ENCODE data around the gene RAI1. TPM values are rescaled to one million over a fixed set of nuclear protein-coding genes. Genes with fewer than 3 reads are reported as not detected.

RAI1 gene
- total and polyA plus RNA-seq, 2 of the 8 experiments (the other 6 are each of a cell fraction or from before 2014, with no cell fraction given): 0.39 to 1.2 TPM

DNA sequence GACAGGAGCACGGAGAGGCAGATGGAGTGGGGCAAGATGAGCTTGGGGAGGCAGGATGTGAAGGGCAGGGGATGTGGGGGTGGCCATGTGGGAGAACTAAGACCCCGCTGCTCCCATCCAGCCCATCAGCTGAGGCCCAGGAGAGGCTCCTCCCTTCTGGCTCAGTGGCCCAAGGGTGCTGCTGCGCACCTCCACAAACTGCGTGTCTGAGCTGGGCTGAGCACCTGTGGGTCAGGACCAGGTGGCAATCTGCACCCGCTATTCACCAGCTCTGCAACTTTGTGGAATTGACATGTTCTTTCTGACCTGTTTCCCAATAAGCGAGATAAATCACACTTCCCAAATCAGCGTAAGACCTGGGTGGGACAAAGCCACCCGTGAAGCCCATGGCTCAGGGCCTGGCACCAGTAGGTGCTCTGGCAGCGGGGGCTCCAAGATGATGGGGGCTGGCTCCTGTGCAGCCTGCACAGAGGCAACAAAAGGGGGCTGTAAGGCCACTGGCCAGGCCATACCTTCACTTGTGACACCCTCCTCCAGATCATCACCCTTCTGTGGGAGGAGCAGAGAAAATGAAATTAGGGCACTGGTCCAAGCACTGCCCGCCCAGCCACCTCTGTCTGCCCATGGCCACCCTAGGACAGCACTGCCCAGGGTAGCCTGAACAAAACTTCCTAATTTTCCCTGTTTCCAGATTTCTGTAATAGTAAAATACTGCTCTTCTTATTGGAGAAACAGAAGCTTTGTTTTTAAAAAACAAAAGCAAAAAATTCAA is 167.2 kb downstream of the RAI1 start:
- Histone ChIP-seq H3K56ac (replicated peaks; ENCODE audit: insufficient read length, low read depth, low read length) (no peak overlapping the region), H2AFZ (ENCODE audit: low read length) (no peak overlapping the region), H3K27me3 (replicated peaks in 1 of 4; ENCODE audit: control insufficient read depth in 3 of 4, extremely low read depth in 1 of 4, insufficient read depth in 3 of 4, low read length in 3 of 4) (no peaks in the 10 kb centered on the region; a peak in 1 of 7 replicates), H3K18ac (ENCODE audit: extremely low read depth, low read length) (no peak overlapping the region), H3K4me3 (ENCODE audit: extremely low read depth in 1 of 4, insufficient read depth in 2 of 4, low read depth in 3 of 4, low read length in 4 of 4) (no peak overlapping the region), H3K4me2 (ENCODE audit: insufficient read depth in 1 of 2, low read depth in 2 of 2, low read length in 2 of 2) (no peak overlapping the region), H3K14ac (ENCODE audit: insufficient read length) (no peak overlapping the region), H4K8ac (ENCODE audit: extremely low read depth, insufficient read depth, low read length) (peak overlapping the region; percentile 60; the same call in 1 of the 2 replicates), H2BK120ac (replicated peaks; ENCODE audit: low read depth, low read length) (no peak overlapping the region), H3K4me1 (replicated peaks in 1 of 4; ENCODE audit: control insufficient read depth in 3 of 4, insufficient read depth in 4 of 4, low read length in 3 of 4) (peaks cover 0 to 33% (median 21%) of the 10 kb centered on the region in 4 experiments; a peak in 6 of 7 replicates), H4K91ac (replicated peaks; ENCODE audit: insufficient read length, low read length) (peak overlapping the region; percentile 30), H4K20me1 (replicated peaks in 1 of 2; ENCODE audit: control insufficient read depth in 1 of 2, insufficient read depth in 2 of 2, low read length in 2 of 2) (peaks cover 0 to 1% of the 10 kb centered on the region in 2 experiments), H2BK20ac (ENCODE audit: low read length) (0 out of 2 replicates have a peak overlapping the region, but pooled peaks have one; percentile 75), H3K27ac (ENCODE audit: low read depth, low read length) (no peak overlapping the region), H3K9me3 (ENCODE audit: insufficient read depth in 2 of 2, low read depth in 1 of 2, low read length in 1 of 2) (no peaks in the 10 kb centered on the region), H2BK12ac (ENCODE audit: low read depth, low read length) (peak overlapping the region; percentile 77; the same call in 1 of the 2 replicates), H3K79me2 (ENCODE audit: control insufficient read depth in 1 of 2, insufficient read depth in 2 of 2, low read length in 2 of 2) (no peaks in the 10 kb centered on the region), H2BK5ac (ENCODE audit: low read depth, low read length) (no peak overlapping the region), H3K23ac (ENCODE audit: insufficient read length) (no peak overlapping the region), H3K9ac (replicated peaks in 1 of 4; ENCODE audit: extremely low read depth in 1 of 4, low read depth in 3 of 4, low read length in 3 of 4) (no peak overlapping the region; a peak in 1 of 7 replicates), H3K23me2 (ENCODE audit: low read depth, low read length) (no peaks in the 10 kb centered on the region), H2BK15ac (ENCODE audit: low read length) (peak overlapping the region; percentile 89; the same call in 1 of the 2 replicates), H3K4ac (replicated peaks; ENCODE audit: insufficient read length, low read depth, low read length) (peak overlapping the region; percentile 88), H3K79me1 (ENCODE audit: low read depth, low read length) (no peaks in the 10 kb centered on the region), H4K5ac (ENCODE audit: insufficient read length, low read depth, low read length) (no peak overlapping the region), H3K36me3 (ENCODE audit: control insufficient read depth in 2 of 4, insufficient read depth in 4 of 4, low read length in 3 of 4) (no peaks in the 10 kb centered on the region), H2AK5ac (ENCODE audit: low read depth, low read length) (peak overlapping the region; percentile 44; the same call in 1 of the 2 replicates)
- FAIRE-seq (no peak), DNase-seq (ENCODE audit: low read depth in 1 of 2, low spot score in 2 of 2) (no peak)
- 91% methylated on average over 10 of the region's 10 CpGs; no CpG with 5 or more reads in 1 of the 2 experiments for WGBS, 2 experiments (ENCODE audit: extremely low coverage in 1 of 2, insufficient coverage in 1 of 2, insufficient read length in 1 of 2, insufficient replicate concordance in 2 of 2, low coverage in 1 of 2, low lambda C conversion rate in 2 of 2, missing lambda C conversion rate in 1 of 2)
- CTCF ChIA-PET (ENCODE audit: partially characterized antibody): interaction anchor here (0.9 to 5.9 kb wide), 15 partner anchors 9 to 119 kb away, joined by 3 to 44 read pairs (median 4); partner anchors contain the start of gene SREBF1
- POLR2A ChIA-PET (ENCODE audit: partially characterized antibody): interaction anchor here (1.6 to 7.6 kb wide), 5 partner anchors 8 to 21 kb away, joined by 3 to 63 read pairs (median 9); partner anchors contain the start of gene SREBF1
- no peak for TF ChIP-seq TAF7 (optimal IDR thresholded peaks at IDR 0.05; ENCODE audit: borderline replicate concordance, low read depth, low read length)
- TF ChIP-seq SIRT6 (IDR thresholded peaks at IDR 0.05; ENCODE audit: low read length): no peak
- TF ChIP-seq CTCF (IDR thresholded peaks at IDR 0.05; ENCODE audit: control extremely low read depth in 1 of 3, insufficient read depth in 1 of 3, low read depth in 1 of 3, low read length in 3 of 3): no peak
- TF ChIP-seq HDAC6 (IDR thresholded peaks at IDR 0.05; ENCODE audit: low read depth, low read length): no peak
- no peak for TF ChIP-seq POU5F1 (IDR thresholded peaks at IDR 0.05; ENCODE audit: low read depth, low read length)
- TF ChIP-seq BCL11A (IDR thresholded peaks at IDR 0.05; ENCODE audit: low read depth in 2 of 2, low read length in 2 of 2): no peak
- no peak for TF ChIP-seq ASH2L (IDR thresholded peaks at IDR 0.05; ENCODE audit: low read length)
- no peak for TF ChIP-seq RBBP5 (IDR thresholded peaks at IDR 0.05; ENCODE audit: borderline replicate concordance, low read depth, low read length)
- TF ChIP-seq TCF12 (IDR thresholded peaks at IDR 0.05; ENCODE audit: low read depth, low read length): no peak

All from H1 (cell line).